Colonic mucosa (tissue), 4 donors: ENCODE measurements around the gene SLC25A44. TPM values are rescaled to one million over a fixed set of nuclear protein-coding genes. Genes with fewer than 3 reads are reported as not detected.
A peak's percentile ranks its signal among the peaks of the same experiment; 100 is the strongest.

Source experiments
- DNase-seq: peaks from one replicate; pipeline ENCODE4 v3.0.0-alpha.2; 2020
- H3K27ac ChIP-seq: fragments of 200-600 bp; one replicate; pipeline ENCODE4 v1.8.0; 2021
- H3K27me3 ChIP-seq: fragments of 200-600 bp; one replicate; pipeline ENCODE4 v1.8.0; 2021
- H3K36me3 ChIP-seq: fragments of 200-600 bp; one replicate; pipeline ENCODE4 v1.8.0; 2021
- H3K4me1 ChIP-seq: fragments of 200-600 bp; one replicate; pipeline ENCODE4 v1.8.0; 2021; ENCODE audit warnings: mild to moderate bottlenecking
- H3K4me3 ChIP-seq: fragments of 200-600 bp; one replicate; pipeline ENCODE4 v1.8.0; 2021
- H3K9ac ChIP-seq, 2 donors: one replicate each; pipeline ENCODE4 v1.7.0; 2013; ENCODE audit warnings: control low read depth in 2 of 2, low read depth in 2 of 2, low read length in 2 of 2
- H3K9me3 ChIP-seq: fragments of 200-600 bp; one replicate; pipeline ENCODE4 v1.8.0; 2021
- CTCF ChIP-seq: fragments of 200-600 bp; IDR thresholded peaks from one replicate; pipeline ENCODE4 v1.8.0; 2022; ENCODE audit warnings: antibody characterized with exemption, mild to moderate bottlenecking
- intact Hi-C: fragments of 100-400 bp; cut with DNase I; formaldehyde crosslinking; loops from one replicate; pipeline ENCODE4 v1.14.1; 2022
- total RNA-seq, 2 donors: library from RNA; stranded (reverse); fragmentation: NEBNext Ultra II Directional in 1 of 2; extraction: Animal tissue kit (Norgen Biotek cat#: 25700) in 1 of 2; gene quantifications; one replicate each; pipeline ENCODE4 v1.2.1, GENCODE V29; 2021
- donor health status: healthy.
- donor health status: DM: no; HTN: no; CAD: no.
- donor health status: DM: no; HTN: no; CAD: no.

The SLC25A44 gene
- 10 to 100 TPM; 23.6 to 26.8 TPM for total RNA-seq

GRCh38 chr1:156193488-156194299, at the start of gene SLC25A44:
Gene SLC25A44 (plus strand): TSS chr1:156194104. CDS start chr1:156199848, 5,744 bp downstream.
- TF ChIP-seq CTCF = peak; percentile 62
- peaks cover 5% of the 10 kb centered on the region for H3K36me3 ChIP-seq
- H3K27me3 ChIP-seq = no peaks in the 10 kb centered on the region
- H3K9ac ChIP-seq = peak within 1 kb of the TSS; percentile 82 to 86
- no peaks in the 10 kb centered on the region for H3K9me3 ChIP-seq
- peak within 1 kb of the TSS; percentile 90 for H3K4me3 ChIP-seq
- H3K27ac ChIP-seq = peak within 1 kb of the TSS; percentile 63
- intact Hi-C loops = no loop called here
- no peaks in the 10 kb centered on the region for H3K4me1 ChIP-seq
- peak; percentile 97 for DNase-seq

GRCh38 chr1:156144742-156145141, 49.2 kb upstream of the SLC25A44 start:
- Histone ChIP-seq H3K36me3 (no peaks in the 10 kb centered on the region), H3K4me1 (peaks cover 4% of the 10 kb centered on the region), H3K27me3 (no peaks in the 10 kb centered on the region), H3K9ac (no peak overlapping the region), H3K4me3 (no peak overlapping the region), H3K9me3 (no peaks in the 10 kb centered on the region), H3K27ac (no peak overlapping the region)
- no peak for TF ChIP-seq CTCF
- intact Hi-C loops = no loop called here
- DNase-seq = no peak

GRCh38 chr1:156145650-156146019, 48.3 kb upstream of the SLC25A44 start:
- Histone ChIP-seq H3K4me3 (no peak overlapping the region), H3K9ac (no peak overlapping the region), H3K27me3 (no peaks in the 10 kb centered on the region), H3K27ac (no peak overlapping the region), H3K36me3 (no peaks in the 10 kb centered on the region), H3K4me1 (peaks cover 4% of the 10 kb centered on the region), H3K9me3 (no peaks in the 10 kb centered on the region)
- intact Hi-C loops = loop anchor here (2.0 kb wide), 1 partner anchor 79 kb away; no protein-coding TSS in a partner anchor
- no peak for DNase-seq
- TF ChIP-seq CTCF = no peak

GRCh38 chr1:156146020-156146768, 47.7 kb upstream of the SLC25A44 start:
- peaks cover 4% of the 10 kb centered on the region for H3K4me1 ChIP-seq

More at GRCh38 chr1:156146020-156146768, 47.7 kb upstream of the SLC25A44 start:
- no peak for DNase-seq
- Histone ChIP-seq H3K27me3 (no peaks in the 10 kb centered on the region), H3K4me3 (no peak overlapping the region), H3K27ac (no peak overlapping the region), H3K36me3 (no peaks in the 10 kb centered on the region), H3K9ac (peak overlapping the region in 1 of 2 donors; percentile 35), H3K9me3 (no peaks in the 10 kb centered on the region)
- TF ChIP-seq CTCF = peak; percentile 52
- intact Hi-C loops = loop anchor here (2.0 kb wide), 1 partner anchor 79 kb away; no protein-coding TSS in a partner anchor
